ENCODE data around the gene NABP2.
A peak's percentile ranks its signal among the peaks of the same experiment; 100 is the strongest.

Gene NABP2

DNA sequence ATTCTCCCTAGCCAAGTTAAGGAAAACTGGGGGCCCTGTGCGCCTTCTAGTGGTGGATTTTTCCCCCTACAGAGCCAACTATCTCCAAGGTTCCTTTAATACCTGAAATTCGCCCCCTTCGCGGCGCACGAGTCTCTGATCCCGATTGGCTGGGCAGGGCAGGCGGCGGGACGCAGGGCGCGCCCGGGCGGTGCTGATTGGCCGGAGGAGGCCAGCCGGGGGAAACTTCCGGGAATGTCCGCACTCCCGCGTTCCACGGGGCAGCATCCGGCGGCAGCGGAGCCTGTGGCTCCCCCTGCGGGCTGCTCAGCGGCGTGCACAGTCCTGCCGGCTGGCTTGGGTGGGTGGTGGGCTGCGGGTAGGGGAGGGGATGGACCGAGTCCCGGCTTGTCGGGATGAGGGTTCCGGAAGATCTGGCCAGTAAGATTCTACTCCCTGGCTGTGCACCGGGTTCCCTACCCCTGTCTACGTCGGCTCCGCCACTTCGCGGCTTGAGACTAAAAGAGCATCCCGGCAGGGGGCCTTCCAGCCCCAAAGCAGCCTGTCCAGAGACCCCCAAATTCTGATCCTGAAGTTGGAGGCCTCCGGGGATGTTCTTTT, at the start of gene NABP2:
NABP2 (plus strand) TSS at position 241 of the 600 bp plus-strand sequence. CDS start 515 bp downstream, outside the sequence.
- peak within 1 kb of the TSS; percentile 60 for H3K4me3 ChIP-seq (ENCODE audit: low read depth, low read length)
- peak; percentile 98 for DNase-seq (ENCODE audit: low read depth)
- TF ChIP-seq, protein P1, sequence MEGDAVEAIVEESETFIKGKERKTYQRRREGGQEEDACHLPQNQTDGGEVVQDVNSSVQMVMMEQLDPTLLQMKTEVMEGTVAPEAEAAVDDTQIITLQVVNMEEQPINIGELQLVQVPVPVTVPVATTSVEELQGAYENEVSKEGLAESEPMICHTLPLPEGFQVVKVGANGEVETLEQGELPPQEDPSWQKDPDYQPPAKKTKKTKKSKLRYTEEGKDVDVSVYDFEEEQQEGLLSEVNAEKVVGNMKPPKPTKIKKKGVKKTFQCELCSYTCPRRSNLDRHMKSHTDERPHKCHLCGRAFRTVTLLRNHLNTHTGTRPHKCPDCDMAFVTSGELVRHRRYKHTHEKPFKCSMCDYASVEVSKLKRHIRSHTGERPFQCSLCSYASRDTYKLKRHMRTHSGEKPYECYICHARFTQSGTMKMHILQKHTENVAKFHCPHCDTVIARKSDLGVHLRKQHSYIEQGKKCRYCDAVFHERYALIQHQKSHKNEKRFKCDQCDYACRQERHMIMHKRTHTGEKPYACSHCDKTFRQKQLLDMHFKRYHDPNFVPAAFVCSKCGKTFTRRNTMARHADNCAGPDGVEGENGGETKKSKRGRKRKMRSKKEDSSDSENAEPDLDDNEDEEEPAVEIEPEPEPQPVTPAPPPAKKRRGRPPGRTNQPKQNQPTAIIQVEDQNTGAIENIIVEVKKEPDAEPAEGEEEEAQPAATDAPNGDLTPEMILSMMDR (IDR thresholded peaks at IDR 0.05; ENCODE audit: insufficient read depth, low read depth, low read length, missing control alignments) = peak; percentile 72

DNA sequence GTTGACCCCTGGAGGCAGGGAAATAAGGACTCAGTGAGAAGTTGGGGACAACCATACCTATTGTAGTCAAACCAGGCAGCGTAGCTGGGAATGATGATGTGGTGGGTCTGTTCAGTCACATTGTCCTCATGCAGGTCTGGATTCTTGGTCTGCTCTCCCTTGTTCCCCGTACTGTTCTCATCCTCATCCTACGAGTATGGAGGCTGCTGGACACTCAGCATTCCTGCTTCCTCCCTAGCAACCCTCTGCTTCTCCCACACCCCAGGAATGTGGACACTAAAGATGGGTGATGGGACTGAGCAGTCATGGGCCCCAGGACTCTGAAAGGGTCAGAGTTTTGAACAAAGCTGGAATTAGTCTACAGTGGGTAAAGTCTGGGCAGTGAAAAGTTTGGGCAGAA, 45.8 kb upstream of the NABP2 start:
- no peak for DNase-seq (ENCODE audit: low read depth)
- TF ChIP-seq, protein P1 (IDR thresholded peaks at IDR 0.05; ENCODE audit: insufficient read depth, low read depth, low read length, missing control alignments) = no peak
- no peak overlapping the region for H3K4me3 ChIP-seq (ENCODE audit: low read depth, low read length)

DNA sequence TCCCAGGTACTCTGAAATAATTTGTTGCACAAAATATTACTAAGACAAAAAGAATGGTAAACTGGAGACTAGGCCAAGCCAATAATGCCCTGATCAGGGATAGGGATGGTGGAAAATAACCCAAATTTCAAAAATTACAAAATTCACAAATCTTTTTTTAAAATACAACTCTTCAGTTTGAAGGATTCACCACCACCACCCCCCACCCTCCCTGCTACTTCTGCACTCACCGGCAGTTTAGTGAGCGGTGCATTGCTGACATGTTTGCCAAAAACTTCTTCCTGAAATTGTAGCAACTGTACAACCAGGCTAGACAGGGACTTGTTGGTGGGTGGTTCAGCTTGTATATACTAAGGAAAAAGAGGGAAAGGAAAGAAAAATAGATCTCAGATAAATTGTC, 37.2 kb upstream of the NABP2 start:
- DNase-seq (ENCODE audit: low read depth) = no peak
- no peak overlapping the region for H3K4me3 ChIP-seq (ENCODE audit: low read depth, low read length)
- TF ChIP-seq, protein P1 (IDR thresholded peaks at IDR 0.05; ENCODE audit: insufficient read depth, low read depth, low read length, missing control alignments) = no peak

DNA sequence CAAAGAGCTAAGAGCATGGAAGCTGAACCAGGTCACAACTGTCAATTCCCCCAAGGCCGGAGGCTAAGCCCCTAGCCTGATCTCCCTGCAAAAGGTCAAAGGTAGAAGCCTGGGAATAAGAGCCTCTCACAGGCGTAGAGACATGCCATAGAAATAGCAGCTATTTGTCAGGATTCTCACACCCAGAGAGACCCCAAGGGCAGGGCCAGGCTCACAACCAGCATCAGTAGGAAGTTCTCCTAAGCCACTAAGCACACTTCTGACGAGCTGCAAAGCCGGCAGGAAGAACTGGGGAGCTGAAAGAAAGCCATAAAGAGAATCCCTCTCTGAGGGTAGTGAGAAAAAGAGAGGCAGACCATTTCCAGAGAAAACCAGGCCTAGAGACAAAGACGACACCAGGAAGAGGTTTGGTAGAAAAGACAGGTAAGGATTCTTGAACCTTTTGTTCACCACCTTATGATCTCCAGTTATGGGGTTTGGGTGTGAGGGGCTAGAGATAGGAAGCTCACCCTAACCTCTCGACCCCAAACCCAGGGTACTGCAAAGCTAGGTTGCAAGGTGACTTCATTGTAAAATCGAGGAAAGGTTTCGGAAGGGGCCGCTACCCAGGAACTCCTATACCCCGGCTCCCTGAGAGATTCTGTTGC, 35.9 kb upstream of the NABP2 start:
- peak overlapping the region; percentile 73 for H3K4me3 ChIP-seq (ENCODE audit: low read depth, low read length)
- DNase-seq (ENCODE audit: low read depth) = peak; percentile 23
- TF ChIP-seq, protein P1 (IDR thresholded peaks at IDR 0.05; ENCODE audit: insufficient read depth, low read depth, low read length, missing control alignments) = no peak

DNA sequence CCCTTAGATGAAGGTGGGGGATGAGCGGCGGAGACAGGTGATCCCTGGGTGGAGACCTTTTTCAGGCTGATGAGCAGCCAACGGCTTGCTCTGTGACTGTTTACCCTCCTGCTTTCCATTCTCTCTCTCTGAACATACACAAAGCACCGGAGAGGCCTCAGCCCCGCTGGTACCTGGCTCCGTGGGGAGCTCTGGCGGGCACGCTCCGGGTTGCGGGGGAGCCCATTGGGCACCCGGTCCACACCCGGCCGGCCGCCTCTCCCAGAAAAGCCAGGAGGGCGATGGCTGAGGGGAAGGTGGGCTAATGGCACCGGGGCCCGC, 35.4 kb upstream of the NABP2 start:
- DNase-seq (ENCODE audit: low read depth) = peak; percentile 22
- H3K4me3 ChIP-seq (ENCODE audit: low read depth, low read length) = peak overlapping the region; percentile 73
- TF ChIP-seq, protein P1 (IDR thresholded peaks at IDR 0.05; ENCODE audit: insufficient read depth, low read depth, low read length, missing control alignments) = no peak

DNA sequence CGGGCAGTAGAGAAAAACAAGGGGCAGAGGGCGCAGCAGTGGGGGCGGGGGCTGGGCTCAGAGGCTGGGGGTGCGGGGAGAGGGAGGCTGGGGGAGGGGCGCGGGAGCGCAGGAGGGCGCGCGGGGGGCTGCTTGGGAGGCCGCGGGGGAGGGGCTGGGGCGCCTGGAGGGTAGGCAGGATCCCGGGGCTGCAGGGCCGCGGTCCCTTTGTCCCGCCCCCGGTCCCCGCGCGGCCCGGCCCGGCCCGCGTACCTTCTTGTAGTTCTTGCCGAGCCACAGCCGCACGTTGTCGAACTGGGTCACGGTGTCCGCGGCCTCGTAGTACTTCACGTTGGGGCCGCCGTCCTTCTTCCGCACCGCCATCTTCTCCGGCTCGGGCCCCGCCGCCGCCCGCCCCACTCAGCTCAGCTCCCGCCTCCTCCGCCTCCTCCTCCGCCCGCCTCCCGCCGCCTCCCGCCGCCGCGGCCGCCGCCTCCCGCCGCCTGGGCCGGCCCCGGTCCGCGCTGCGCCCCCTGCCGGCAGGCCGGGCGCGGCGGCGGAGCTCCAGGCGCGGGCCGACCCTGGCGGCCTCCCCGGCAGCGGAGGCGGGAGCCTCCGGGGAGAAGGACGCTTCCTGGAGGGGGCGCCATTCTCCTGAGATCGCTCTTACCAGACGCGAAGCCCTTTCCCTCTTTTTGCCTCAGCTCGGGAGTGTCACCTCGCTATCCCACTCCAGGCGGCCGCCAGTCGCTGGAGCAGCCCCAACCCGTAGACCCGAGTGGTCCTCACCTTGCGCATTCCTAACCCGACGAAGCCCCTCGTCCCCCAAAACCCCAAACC, 34.8 kb upstream of the NABP2 start, which contains the start of gene SMARCC2:
SMARCC2 (minus strand) TSS at position 385 of the 819 bp plus-strand sequence; CDS start at position 363, 22 bp downstream.
- DNase-seq (ENCODE audit: low read depth) = peak; percentile 91
- peak within 1 kb of the TSS; percentile 73 for H3K4me3 ChIP-seq (ENCODE audit: low read depth, low read length)
- TF ChIP-seq, protein P1 (IDR thresholded peaks at IDR 0.05; ENCODE audit: insufficient read depth, low read depth, low read length, missing control alignments) = peak; percentile 83

Data from GM12865 (cell line).